GM19239 (cell line): ENCODE data around the gene CDC6.

Experiments used
- DNase-seq: peaks from one replicate; pipeline ENCODE4 v3.0.0; 2011; ENCODE audit warnings: low spot score; ENCODE audit not compliant: insufficient read length
- FAIRE-seq: peaks from 2 replicates; lab custom pipeline; 2011; peaks lifted over from hg19 to GRCh38; lab: Jason Lieb, UNC

The CDC6 gene

DNA sequence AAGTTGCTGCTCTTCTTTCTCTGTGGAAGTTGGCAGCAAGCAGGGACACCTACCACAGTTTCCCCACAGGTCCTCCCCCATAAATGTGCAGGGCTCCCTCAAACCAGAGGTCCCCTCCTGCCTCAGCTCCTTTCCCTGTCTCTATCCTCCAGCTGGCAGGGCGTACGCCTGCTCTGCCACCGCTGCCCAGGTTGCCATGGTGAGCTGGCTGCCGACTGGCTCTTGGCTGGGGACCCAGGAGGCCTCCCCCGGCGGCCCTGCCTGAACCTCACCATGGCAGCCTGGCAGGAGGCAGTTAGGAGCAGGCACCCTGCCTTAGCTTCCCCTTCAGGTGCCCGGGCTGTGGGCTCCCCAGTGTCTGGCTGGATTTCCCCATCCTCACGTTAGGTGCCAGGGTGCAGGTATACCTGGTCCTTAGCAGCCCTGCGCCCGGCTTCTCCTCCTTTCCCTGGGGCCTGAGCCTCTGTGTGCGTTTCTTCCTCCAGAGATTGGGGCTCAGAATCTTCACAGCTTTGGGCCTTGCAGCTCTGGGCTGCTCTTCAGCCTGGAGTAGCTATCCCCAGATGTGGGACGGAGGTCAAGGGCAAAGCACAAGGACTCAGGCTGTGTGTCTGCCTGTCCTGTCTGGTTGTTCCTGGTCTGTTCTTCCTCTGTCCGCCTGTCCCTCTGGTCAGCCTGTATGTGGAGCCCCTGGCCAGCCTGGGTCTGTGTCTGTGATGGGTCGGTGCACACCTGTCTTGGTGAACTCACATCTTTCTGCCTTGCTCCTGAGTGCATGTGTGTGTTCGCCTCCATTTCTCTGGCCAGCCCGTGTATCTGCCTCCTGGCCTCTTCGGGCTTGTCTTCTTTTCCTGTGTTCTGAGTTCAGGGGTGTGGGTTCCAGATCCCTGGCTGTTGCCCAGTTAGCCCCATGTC lies 61.1 kb downstream of the CDC6 start:
- FAIRE-seq (no peak), DNase-seq (no peak)

DNA sequence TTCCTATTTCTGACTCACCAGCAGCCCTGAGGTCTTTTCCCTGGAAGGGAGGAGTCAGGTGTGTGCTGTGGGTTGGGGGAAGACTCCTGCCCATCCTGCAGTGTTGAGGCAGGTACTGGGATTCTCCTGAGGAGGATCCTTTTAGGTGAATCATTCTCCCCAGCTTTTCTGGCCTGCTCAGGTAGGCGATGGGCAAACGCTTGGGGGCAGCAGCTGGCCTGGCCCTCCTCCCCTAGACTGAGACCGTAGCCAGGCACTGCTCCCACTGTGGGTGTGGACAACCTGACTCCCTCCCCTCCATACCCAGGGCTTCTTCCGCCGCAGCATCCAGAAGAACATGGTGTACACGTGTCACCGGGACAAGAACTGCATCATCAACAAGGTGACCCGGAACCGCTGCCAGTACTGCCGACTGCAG lies 61.8 kb downstream of the CDC6 start:
- FAIRE-seq: no peak
- DNase-seq: no peak

DNA sequence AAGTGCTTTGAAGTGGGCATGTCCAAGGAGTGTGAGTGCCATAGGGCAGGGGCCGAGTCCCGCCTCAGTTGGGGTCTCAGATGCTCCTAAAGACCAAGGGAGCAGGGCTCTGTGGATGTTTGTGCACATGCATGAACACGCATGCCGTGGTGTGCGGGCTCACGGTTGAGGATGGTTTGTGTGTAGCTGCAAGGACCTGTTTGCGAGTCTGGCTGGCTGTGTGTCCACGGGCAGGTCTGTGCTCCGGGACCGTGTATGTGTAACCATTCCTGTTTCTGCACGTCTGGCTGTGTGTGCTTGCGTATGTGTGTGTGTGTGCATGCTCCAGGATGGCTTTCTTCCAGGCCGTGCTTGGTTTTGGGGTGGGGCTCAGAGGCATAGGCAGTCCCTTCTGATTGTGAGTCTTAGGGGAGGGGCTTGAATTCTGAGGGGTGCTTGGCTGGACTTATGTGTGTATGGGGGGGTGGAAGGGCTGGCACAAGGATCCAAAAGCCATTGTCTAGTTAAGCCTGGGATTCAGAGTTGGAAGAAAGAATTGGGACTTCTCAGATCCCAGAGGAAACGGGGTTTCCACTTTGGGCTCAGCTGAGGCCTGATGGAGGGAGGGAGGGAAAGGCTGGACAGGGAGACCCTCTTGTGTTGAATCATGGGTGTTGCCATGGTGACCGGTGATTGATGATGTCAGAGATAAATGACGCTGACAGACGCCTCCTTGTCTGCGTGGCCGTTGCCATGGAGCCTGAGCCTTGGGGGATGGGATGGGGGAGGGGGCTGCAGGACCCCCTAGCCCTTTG lies 62.4 kb downstream of the CDC6 start:
- DNase-seq (no peak), FAIRE-seq (no peak)

DNA sequence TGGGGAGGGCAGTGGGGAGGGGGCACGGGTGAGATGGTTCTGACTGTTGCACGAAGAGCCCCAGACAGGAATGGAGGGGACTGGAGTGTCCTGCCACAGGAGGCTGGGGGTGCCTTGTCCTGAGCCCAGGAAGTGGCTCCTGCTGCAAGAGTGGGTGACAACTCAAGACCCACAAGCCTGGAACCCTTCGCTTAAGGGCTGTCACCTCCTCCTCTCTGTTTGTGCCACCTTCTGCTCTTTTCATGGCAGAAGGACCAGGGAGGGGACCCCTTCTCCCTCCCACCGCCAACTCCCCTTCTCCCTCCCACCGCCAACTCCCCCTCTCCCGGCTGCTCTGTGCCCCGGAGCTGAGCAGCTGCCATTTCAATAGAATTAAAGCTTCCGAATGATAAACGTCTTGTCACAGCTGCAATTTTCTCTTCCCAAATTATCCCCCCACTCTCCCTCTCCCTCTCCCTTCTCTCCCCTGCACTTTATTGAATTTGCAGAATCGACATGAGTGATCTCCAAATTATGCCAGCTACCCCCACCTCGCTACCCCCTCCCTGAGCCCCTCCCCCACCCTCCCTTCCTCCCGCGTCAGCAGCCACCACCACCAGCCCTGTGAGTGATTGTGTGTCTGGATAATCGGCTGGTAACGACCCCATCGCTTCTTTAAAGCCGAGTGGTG lies 63.1 kb downstream of the CDC6 start:
- no peak for DNase-seq
- no peak for FAIRE-seq

DNA sequence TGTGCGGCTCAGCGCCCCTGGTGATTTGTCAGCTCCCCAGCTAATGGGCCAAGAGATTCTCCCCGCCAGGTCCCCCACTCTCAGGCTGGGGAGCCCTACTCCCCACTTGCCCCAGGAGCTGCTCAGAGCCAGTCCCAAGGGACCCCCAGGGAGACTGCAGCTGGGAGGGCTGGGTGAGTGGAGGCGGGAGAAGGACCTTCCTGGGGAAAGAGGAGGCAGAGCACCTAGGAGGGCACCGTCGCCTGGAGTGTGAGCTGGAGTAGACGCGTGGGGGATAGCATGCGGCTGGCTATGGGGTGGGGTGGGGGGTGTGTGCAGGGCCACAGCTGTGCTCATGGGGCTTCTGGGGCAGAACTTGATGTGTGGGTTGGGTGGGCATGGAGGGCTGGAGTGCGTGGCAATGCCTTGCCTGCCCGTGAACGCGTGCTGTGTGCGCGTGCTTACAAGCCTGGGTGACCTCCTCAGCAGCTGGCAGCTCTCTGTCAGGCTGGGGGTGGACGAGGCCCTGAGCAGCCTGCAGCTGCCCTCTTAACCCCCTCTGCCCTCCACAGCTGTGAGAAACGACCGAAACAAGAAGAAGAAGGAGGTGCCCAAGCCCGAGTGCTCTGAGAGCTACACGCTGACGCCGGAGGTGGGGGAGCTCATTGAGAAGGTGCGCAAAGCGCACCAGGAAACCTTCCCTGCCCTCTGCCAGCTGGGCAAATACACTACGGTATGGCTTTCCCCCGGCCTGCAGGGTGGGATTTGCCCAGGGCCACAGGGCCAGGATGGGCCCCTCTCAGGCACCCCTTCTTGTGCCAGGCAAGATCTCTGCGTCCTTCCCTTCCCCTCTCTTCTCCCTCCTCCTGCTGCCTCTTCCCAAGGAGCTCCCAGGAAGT lies 63.9 kb downstream of the CDC6 start:
- FAIRE-seq (no peak), DNase-seq (no peak)

DNA sequence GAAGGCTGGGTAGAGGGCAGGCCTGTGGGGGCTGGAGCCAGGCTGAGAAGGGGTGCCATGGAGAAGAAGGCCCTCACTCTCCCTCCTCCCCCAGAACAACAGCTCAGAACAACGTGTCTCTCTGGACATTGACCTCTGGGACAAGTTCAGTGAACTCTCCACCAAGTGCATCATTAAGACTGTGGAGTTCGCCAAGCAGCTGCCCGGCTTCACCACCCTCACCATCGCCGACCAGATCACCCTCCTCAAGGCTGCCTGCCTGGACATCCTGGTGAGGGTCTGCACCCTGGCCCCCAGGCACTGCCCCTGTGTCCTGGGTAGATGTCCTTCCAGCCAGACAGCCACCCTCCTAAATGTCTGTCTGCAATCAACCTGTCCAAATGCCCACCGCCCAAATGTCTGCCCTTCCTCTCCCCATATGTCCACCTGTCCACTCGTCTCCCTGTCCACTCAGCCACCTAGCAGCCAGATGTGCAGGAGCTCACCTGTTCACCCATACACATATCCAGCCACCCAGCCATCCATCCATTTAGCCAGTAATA lies 64.6 kb downstream of the CDC6 start:
- FAIRE-seq (no peak), DNase-seq (no peak)

DNA sequence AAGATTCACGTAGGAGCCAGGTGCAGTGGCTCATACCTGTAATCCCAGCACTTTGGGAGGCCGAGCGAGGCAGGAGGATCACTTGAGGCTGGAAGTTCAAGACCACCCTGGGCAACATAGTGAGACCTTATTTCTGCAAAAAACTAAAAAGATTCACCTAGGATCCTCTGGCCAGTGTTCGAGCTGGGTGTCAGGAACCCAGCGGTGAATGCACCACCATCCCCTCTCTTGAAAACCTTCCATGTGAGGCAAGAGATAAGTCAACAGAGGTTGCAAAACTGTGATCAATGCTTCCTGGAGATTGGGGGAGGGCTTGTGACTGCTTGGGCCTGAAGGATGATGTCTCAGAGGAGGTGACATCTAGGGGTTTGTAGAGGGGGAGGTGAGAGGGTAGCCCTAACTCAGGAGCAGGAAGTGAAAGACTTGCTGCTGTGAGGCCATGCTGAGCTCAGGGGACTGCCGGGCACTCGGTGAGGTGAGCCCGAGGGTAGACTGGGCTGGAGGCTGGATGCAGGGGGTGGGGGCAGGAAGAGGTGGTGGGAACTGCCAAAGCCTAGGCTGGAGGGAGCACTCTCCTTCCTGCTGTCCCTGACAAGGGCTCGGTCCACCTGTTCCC lies 65.2 kb downstream of the CDC6 start:
- FAIRE-seq (no peak), DNase-seq (no peak)
